Measurements from ENCODE around the gene ABCC1.

Gene ABCC1

GRCh38 chr16:15961060-15961511, 11.7 kb downstream of the ABCC1 start:
- Histone ChIP-seq H3K9me3 (ENCODE audit: insufficient read depth, low read length) (peaks cover 27% of the 10 kb centered on the region), H3K27me3 (ENCODE audit: insufficient read depth, insufficient read length) (no peaks in the 10 kb centered on the region), H3K9ac (ENCODE audit: insufficient read length, low read depth) (no peak overlapping the region), H3K36me3 (ENCODE audit: insufficient read depth, insufficient read length, low read length) (peaks cover 8% of the 10 kb centered on the region), H3K4me1 (ENCODE audit: insufficient read depth, insufficient read length) (peaks cover 6% of the 10 kb centered on the region), H3K4me3 (ENCODE audit: insufficient read length, low read depth) (no peak overlapping the region)
- no peak for DNase-seq (ENCODE audit: low read depth, low spot score)
- TF ChIP-seq SUZ12 (IDR thresholded peaks at IDR 0.05; ENCODE audit: extremely low read depth, insufficient read depth, insufficient read length) (no peak), YY1 (IDR thresholded peaks at IDR 0.05; ENCODE audit: insufficient read depth, insufficient read length) (no peak), ZNF274 (IDR thresholded peaks at IDR 0.05; ENCODE audit: low read depth, low read length) (no peak)

GRCh38 chr16:15961571-15962090, 12.2 kb downstream of the ABCC1 start:
- peaks cover 6% of the 10 kb centered on the region for H3K4me1 ChIP-seq (ENCODE audit: insufficient read depth, insufficient read length)
- H3K9me3 ChIP-seq (ENCODE audit: insufficient read depth, low read length): peaks cover 27% of the 10 kb centered on the region
- TF ChIP-seq YY1 (IDR thresholded peaks at IDR 0.05; ENCODE audit: insufficient read depth, insufficient read length) (no peak), SUZ12 (IDR thresholded peaks at IDR 0.05; ENCODE audit: extremely low read depth, insufficient read depth, insufficient read length) (no peak), ZNF274 (IDR thresholded peaks at IDR 0.05; ENCODE audit: low read depth, low read length) (no peak)
- no peak overlapping the region for H3K9ac ChIP-seq (ENCODE audit: insufficient read length, low read depth)
- no peaks in the 10 kb centered on the region for H3K27me3 ChIP-seq (ENCODE audit: insufficient read depth, insufficient read length)
- H3K4me3 ChIP-seq (ENCODE audit: insufficient read length, low read depth): no peak overlapping the region
- no peak for DNase-seq (ENCODE audit: low read depth, low spot score)
- peaks cover 8% of the 10 kb centered on the region for H3K36me3 ChIP-seq (ENCODE audit: insufficient read depth, insufficient read length, low read length)

GRCh38 chr16:15963307-15963910, 14.0 kb downstream of the ABCC1 start:
- peaks cover 10% of the 10 kb centered on the region for H3K4me1 ChIP-seq (ENCODE audit: insufficient read depth, insufficient read length)
- no peak overlapping the region for H3K4me3 ChIP-seq (ENCODE audit: insufficient read length, low read depth)
- no peak for TF ChIP-seq YY1 (IDR thresholded peaks at IDR 0.05; ENCODE audit: insufficient read depth, insufficient read length)
- no peak for TF ChIP-seq ZNF274 (IDR thresholded peaks at IDR 0.05; ENCODE audit: low read depth, low read length)
- H3K36me3 ChIP-seq (ENCODE audit: insufficient read depth, insufficient read length, low read length): peaks cover 8% of the 10 kb centered on the region
- DNase-seq (ENCODE audit: low read depth, low spot score): no peak
- H3K27me3 ChIP-seq (ENCODE audit: insufficient read depth, insufficient read length): no peaks in the 10 kb centered on the region
- peaks cover 27% of the 10 kb centered on the region for H3K9me3 ChIP-seq (ENCODE audit: insufficient read depth, low read length)
- no peak overlapping the region for H3K9ac ChIP-seq (ENCODE audit: insufficient read length, low read depth)

DNA sequence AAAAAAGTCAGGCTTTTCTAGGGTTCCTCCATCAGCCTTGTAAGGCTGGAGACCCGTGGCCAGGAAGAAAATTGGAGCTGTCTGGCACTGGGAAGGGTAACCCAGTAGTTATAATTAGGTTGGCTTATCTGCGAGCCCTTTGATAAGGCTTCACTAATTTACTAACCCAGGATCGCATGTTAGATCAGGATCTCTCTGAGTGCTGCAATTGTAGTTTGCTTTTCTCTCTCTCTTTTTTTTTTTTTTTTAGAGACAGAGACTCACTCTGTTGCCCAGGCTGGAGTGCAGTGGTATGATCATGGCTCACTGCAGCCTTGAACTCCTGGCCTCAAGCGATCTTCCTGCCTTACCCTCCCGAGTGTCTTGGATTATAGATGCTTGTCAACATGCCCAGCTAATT, 17.0 kb downstream of the ABCC1 start:
- TF ChIP-seq YY1 (IDR thresholded peaks at IDR 0.05; ENCODE audit: insufficient read depth, insufficient read length): no peak
- no peak for TF ChIP-seq ZNF274 (IDR thresholded peaks at IDR 0.05; ENCODE audit: low read depth, low read length)
- no peak for TF ChIP-seq SUZ12 (IDR thresholded peaks at IDR 0.05; ENCODE audit: extremely low read depth, insufficient read depth, insufficient read length)
- DNase-seq (ENCODE audit: low read depth, low spot score): no peak
- Histone ChIP-seq H3K4me3 (ENCODE audit: insufficient read length, low read depth) (no peak overlapping the region), H3K9me3 (ENCODE audit: insufficient read depth, low read length) (peaks cover 34% of the 10 kb centered on the region), H3K9ac (ENCODE audit: insufficient read length, low read depth) (peak overlapping the region; percentile 45), H3K4me1 (ENCODE audit: insufficient read depth, insufficient read length) (peaks cover 4% of the 10 kb centered on the region), H3K36me3 (ENCODE audit: insufficient read depth, insufficient read length, low read length) (peaks cover 14% of the 10 kb centered on the region), H3K27me3 (ENCODE audit: insufficient read depth, insufficient read length) (no peaks in the 10 kb centered on the region)

- Histone ChIP-seq H3K27me3 (ENCODE audit: insufficient read depth, insufficient read length) (no peaks in the 10 kb centered on the region), H3K9me3 (ENCODE audit: insufficient read depth, low read length) (peaks cover 34% of the 10 kb centered on the region), H3K9ac (ENCODE audit: insufficient read length, low read depth) (peak overlapping the region; percentile 14), H3K4me3 (ENCODE audit: insufficient read length, low read depth) (no peak overlapping the region), H3K36me3 (ENCODE audit: insufficient read depth, insufficient read length, low read length) (peaks cover 14% of the 10 kb centered on the region), H3K4me1 (ENCODE audit: insufficient read depth, insufficient read length) (peaks cover 8% of the 10 kb centered on the region)
- TF ChIP-seq YY1 (IDR thresholded peaks at IDR 0.05; ENCODE audit: insufficient read depth, insufficient read length): no peak
- TF ChIP-seq SUZ12 (IDR thresholded peaks at IDR 0.05; ENCODE audit: extremely low read depth, insufficient read depth, insufficient read length): no peak
- no peak for TF ChIP-seq ZNF274 (IDR thresholded peaks at IDR 0.05; ENCODE audit: low read depth, low read length)
- no peak for DNase-seq (ENCODE audit: low read depth, low spot score)
These were observed 17.6 kb downstream of the ABCC1 start for GRCh38 chr16:15966836-15967546.

DNA sequence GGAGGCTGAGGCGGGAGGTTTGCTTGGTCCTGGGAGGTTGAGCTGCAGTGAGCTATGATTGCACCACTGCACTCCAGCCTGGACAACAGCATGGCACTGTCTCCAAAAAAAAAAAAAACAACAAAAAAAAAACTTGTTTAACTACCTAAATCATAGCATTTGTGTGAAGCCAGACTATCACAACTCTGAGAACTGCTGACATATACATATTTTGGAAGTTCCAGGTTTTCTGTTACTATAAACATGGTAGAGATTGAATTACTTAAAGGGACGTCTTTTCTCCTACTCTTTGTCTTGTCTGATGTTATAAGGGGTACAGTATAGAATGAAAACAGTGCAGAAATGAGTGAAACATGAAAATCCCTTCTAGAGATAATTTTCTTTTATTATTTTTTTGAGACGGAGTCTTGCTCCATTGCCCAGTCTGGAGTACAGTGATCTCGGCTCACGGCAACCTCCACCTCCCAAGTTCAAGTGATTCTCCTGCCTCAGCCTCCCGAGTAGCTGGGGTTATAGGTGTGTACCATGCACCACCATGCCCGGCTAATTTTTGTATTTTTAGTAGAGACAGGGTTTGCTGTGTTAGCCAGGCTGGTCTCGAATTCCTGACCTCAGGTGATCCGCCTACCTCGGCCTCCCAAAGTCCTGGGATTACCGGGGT, 18.4 kb downstream of the ABCC1 start:
- TF ChIP-seq YY1 (IDR thresholded peaks at IDR 0.05; ENCODE audit: insufficient read depth, insufficient read length) (no peak), SUZ12 (IDR thresholded peaks at IDR 0.05; ENCODE audit: extremely low read depth, insufficient read depth, insufficient read length) (no peak), ZNF274 (IDR thresholded peaks at IDR 0.05; ENCODE audit: low read depth, low read length) (no peak)

DNA sequence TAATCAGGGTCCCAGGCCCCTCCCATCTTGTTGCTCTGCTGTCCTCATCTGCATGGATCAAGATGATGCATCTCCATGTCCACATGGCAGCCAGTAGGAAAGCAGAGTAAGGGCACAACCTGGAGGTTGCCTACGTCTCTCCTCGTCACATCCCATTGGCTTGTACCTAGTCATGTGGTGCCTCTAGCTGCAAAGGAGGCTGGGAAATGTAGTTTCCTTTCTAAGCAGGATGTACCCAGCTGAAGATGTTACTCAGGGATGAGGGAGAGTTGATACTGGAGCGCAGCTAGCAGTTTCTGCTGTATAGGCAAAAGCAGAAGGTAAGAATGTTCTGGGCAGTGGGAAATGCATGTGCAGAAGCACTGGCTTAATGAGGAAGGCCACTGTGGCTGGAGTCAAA, 20.8 kb downstream of the ABCC1 start:
- Histone ChIP-seq H3K4me1 (ENCODE audit: insufficient read depth, insufficient read length) (peaks cover 8% of the 10 kb centered on the region), H3K9me3 (ENCODE audit: insufficient read depth, low read length) (peaks cover 34% of the 10 kb centered on the region), H3K4me3 (ENCODE audit: insufficient read length, low read depth) (no peak overlapping the region), H3K27me3 (ENCODE audit: insufficient read depth, insufficient read length) (no peaks in the 10 kb centered on the region), H3K36me3 (ENCODE audit: insufficient read depth, insufficient read length, low read length) (peaks cover 6% of the 10 kb centered on the region), H3K9ac (ENCODE audit: insufficient read length, low read depth) (no peak overlapping the region)
- TF ChIP-seq SUZ12 (IDR thresholded peaks at IDR 0.05; ENCODE audit: extremely low read depth, insufficient read depth, insufficient read length): no peak
- TF ChIP-seq YY1 (IDR thresholded peaks at IDR 0.05; ENCODE audit: insufficient read depth, insufficient read length): no peak
- TF ChIP-seq ZNF274 (IDR thresholded peaks at IDR 0.05; ENCODE audit: low read depth, low read length): no peak
- peak; percentile 76 for DNase-seq (ENCODE audit: low read depth, low spot score)

More for the DNA sequence above, 18.4 kb downstream of the ABCC1 start:
- H3K4me1 ChIP-seq (ENCODE audit: insufficient read depth, insufficient read length): peaks cover 8% of the 10 kb centered on the region
- DNase-seq (ENCODE audit: low read depth, low spot score): no peak
- H3K27me3 ChIP-seq (ENCODE audit: insufficient read depth, insufficient read length): no peaks in the 10 kb centered on the region
- H3K9me3 ChIP-seq (ENCODE audit: insufficient read depth, low read length): peaks cover 34% of the 10 kb centered on the region
- H3K4me3 ChIP-seq (ENCODE audit: insufficient read length, low read depth): no peak overlapping the region
- H3K36me3 ChIP-seq (ENCODE audit: insufficient read depth, insufficient read length, low read length): peaks cover 10% of the 10 kb centered on the region
- no peak overlapping the region for H3K9ac ChIP-seq (ENCODE audit: insufficient read length, low read depth)

All from NT2/D1 (cell line).